ENCODE data around the gene FAM89A. TPM values are rescaled to one million over a fixed set of nuclear protein-coding genes. Genes with fewer than 3 reads are reported as not detected.

FAM89A gene
- total RNA-seq, 1 experiment from 2014 or later: 1.5 TPM

DNA sequence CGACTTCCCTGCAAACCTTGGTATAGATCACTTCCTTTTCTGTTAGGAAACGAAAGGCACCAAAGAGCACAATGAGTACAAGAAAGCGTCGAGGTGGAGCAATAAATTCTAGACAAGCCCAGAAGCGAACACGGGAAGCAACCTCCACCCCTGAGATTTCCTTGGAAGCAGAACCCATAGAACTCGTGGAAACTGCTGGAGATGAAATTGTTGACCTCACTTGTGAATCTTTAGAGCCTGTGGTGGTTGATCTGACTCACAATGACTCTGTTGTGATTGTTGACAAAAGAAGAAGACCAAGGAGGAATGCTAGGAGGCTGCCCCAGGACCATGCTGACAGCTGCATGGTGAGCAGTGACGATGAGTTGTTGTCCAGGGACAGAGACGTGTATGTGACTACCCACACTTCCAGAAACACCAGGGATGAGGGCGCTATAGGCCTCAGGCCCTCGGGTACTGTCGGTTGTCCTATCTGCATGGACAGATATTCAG lies 18.5 kb downstream of the FAM89A start:
- H2BK15ac ChIP-seq (ENCODE audit: low read depth, low read length): no peak overlapping the region
- no peak overlapping the region for H2BK20ac ChIP-seq (ENCODE audit: low read depth, low read length, poor library complexity, severe bottlenecking)
- H3K4me1 ChIP-seq (ENCODE audit: insufficient read depth, low read length): peaks cover 12% of the 10 kb centered on the region; the same call in 1 of the 2 replicates
- no peak for DNase-seq
- H3K27me3 ChIP-seq (ENCODE audit: insufficient read depth, low read length): no peaks in the 10 kb centered on the region; the same call in 1 of the 2 replicates
- H3K79me1 ChIP-seq (ENCODE audit: insufficient read depth, low read depth, low read length, poor library complexity, severe bottlenecking): no peaks in the 10 kb centered on the region
- Mint-ChIP-seq H3K27ac (no peak overlapping the region), H3K9me3 (no peaks in the 10 kb centered on the region), H3K27me3 (ENCODE audit: low read depth) (peaks cover 91% of the 10 kb centered on the region), H3K4me3 (peak overlapping the region in 1 of 2 experiments; percentile 25; a peak in 1 of 5 replicates), H3K4me1 (peaks cover 15 to 27% of the 10 kb centered on the region in 2 experiments), H3K36me3 (ENCODE audit: insufficient read depth in 1 of 3, low read depth in 3 of 3) (no peaks in the 10 kb centered on the region; a peak in 1 of 7 replicates)
- H4K8ac ChIP-seq (replicated peaks; ENCODE audit: insufficient read length, low read depth, low read length): no peak overlapping the region
- no peak overlapping the region for H3K14ac ChIP-seq (ENCODE audit: insufficient read depth, low read length)
- no peak overlapping the region for H4K91ac ChIP-seq (ENCODE audit: insufficient read length, low read depth, low read length)
- no peak overlapping the region for H3K4ac ChIP-seq (ENCODE audit: low read depth, low read length)
- TF ChIP-seq, protein P1, sequence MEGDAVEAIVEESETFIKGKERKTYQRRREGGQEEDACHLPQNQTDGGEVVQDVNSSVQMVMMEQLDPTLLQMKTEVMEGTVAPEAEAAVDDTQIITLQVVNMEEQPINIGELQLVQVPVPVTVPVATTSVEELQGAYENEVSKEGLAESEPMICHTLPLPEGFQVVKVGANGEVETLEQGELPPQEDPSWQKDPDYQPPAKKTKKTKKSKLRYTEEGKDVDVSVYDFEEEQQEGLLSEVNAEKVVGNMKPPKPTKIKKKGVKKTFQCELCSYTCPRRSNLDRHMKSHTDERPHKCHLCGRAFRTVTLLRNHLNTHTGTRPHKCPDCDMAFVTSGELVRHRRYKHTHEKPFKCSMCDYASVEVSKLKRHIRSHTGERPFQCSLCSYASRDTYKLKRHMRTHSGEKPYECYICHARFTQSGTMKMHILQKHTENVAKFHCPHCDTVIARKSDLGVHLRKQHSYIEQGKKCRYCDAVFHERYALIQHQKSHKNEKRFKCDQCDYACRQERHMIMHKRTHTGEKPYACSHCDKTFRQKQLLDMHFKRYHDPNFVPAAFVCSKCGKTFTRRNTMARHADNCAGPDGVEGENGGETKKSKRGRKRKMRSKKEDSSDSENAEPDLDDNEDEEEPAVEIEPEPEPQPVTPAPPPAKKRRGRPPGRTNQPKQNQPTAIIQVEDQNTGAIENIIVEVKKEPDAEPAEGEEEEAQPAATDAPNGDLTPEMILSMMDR (conservative IDR thresholded peaks at IDR 0.05): no peak
- no peak overlapping the region for H3K18ac ChIP-seq (ENCODE audit: insufficient read length, low read depth, low read length)
- no peak overlapping the region for H2AK5ac ChIP-seq (ENCODE audit: insufficient read length, low read length)
- H4K20me1 ChIP-seq (ENCODE audit: control insufficient read depth, insufficient read depth, insufficient read length): no peaks in the 10 kb centered on the region
- H3K79me2 ChIP-seq (ENCODE audit: insufficient read depth, low read length): no peaks in the 10 kb centered on the region
- no CpG with 5 or more reads among the region's 12 CpGs for WGBS (ENCODE audit: extremely low coverage, insufficient read length, low lambda C conversion rate)
- no peak overlapping the region for H4K5ac ChIP-seq (ENCODE audit: insufficient read length, low read depth, low read length)
- no peaks in the 10 kb centered on the region for H3K9me3 ChIP-seq (ENCODE audit: control insufficient read depth, low read depth, low read length)
- no peaks in the 10 kb centered on the region for H3K23me2 ChIP-seq (ENCODE audit: insufficient read length, low read depth, low read length, poor library complexity, severe bottlenecking)
- no peak overlapping the region for H2BK120ac ChIP-seq (ENCODE audit: low read depth, low read length, poor library complexity, severe bottlenecking)
- H3K27ac ChIP-seq (ENCODE audit: insufficient read length, low read depth, low read length): no peak overlapping the region
- no peak overlapping the region for H2BK12ac ChIP-seq (ENCODE audit: insufficient read length, low read depth, low read length)
- no peak overlapping the region for H2BK5ac ChIP-seq (ENCODE audit: insufficient read length, low read length)
- H3K56ac ChIP-seq (ENCODE audit: insufficient read length, low read depth, low read length): no peak overlapping the region
- no peak overlapping the region for H3K4me2 ChIP-seq (ENCODE audit: insufficient read depth, insufficient read length, low read length)
- H3T11ph ChIP-seq (ENCODE audit: low read length): no peak overlapping the region
- no peak overlapping the region for H2AFZ ChIP-seq (ENCODE audit: low read length)
- H3K23ac ChIP-seq (ENCODE audit: insufficient read length, low read depth, low read length): no peak overlapping the region
- no peak overlapping the region for H3K9ac ChIP-seq (ENCODE audit: extremely low read depth, insufficient read length, low read length)
